HK-2 (cell line): ENCODE measurements around the gene MAML3.
A peak's percentile ranks its signal among the peaks of the same experiment; 100 is the strongest.

Experiments used
- DNase-seq: peaks from one replicate; pipeline ENCODE4 v3.0.0-alpha.2; 2018; ENCODE audit not compliant: unreplicated experiment

The MAML3 gene

GRCh38 chr4:140071806-140072205 is 82.2 kb downstream of the MAML3 start:
- no peak for DNase-seq

GRCh38 chr4:140070973-140071372 is 83.0 kb downstream of the MAML3 start:
- DNase-seq: no peak

- DNase-seq: no peak
Observed at GRCh38 chr4:140070366-140070765, 83.6 kb downstream of the MAML3 start.

GRCh38 chr4:140069066-140069465 is 84.9 kb downstream of the MAML3 start:
- no peak for DNase-seq

GRCh38 chr4:140068271-140068670 is 85.7 kb downstream of the MAML3 start:
- no peak for DNase-seq

- DNase-seq: no peak
Observed at GRCh38 chr4:140066031-140066930, 87.7 kb downstream of the MAML3 start.

GRCh38 chr4:140065393-140065792 is 88.6 kb downstream of the MAML3 start:
- DNase-seq: no peak

- no peak for DNase-seq
Observed at GRCh38 chr4:140061659-140062289, 92.2 kb downstream of the MAML3 start.

GRCh38 chr4:140061194-140061593 is 92.8 kb downstream of the MAML3 start:
- DNase-seq: no peak

- DNase-seq: no peak
Observed at GRCh38 chr4:140059159-140059558, 94.8 kb downstream of the MAML3 start.

GRCh38 chr4:140057701-140058100 is 96.3 kb downstream of the MAML3 start:
- DNase-seq: no peak

GRCh38 chr4:140056015-140056414 is 98.0 kb downstream of the MAML3 start:
- no peak for DNase-seq

- no peak for DNase-seq
Observed at GRCh38 chr4:140054861-140055260, 99.1 kb downstream of the MAML3 start.

- DNase-seq: no peak
Observed at GRCh38 chr4:140053185-140053584, 100.8 kb downstream of the MAML3 start.

GRCh38 chr4:140052050-140052449 is 101.9 kb downstream of the MAML3 start:
- peak; percentile 4 for DNase-seq

- peak; percentile 1 for DNase-seq
Observed at GRCh38 chr4:140049849-140050637, 103.9 kb downstream of the MAML3 start.

GRCh38 chr4:140049024-140049848 is 104.7 kb downstream of the MAML3 start:
- no peak for DNase-seq

GRCh38 chr4:140048419-140048995 is 105.5 kb downstream of the MAML3 start:
- no peak for DNase-seq

- DNase-seq: no peak
Observed at GRCh38 chr4:140047786-140048185, 106.2 kb downstream of the MAML3 start.

GRCh38 chr4:140047017-140047640 is 106.9 kb downstream of the MAML3 start:
- DNase-seq: no peak

GRCh38 chr4:140046543-140046942 is 107.4 kb downstream of the MAML3 start:
- DNase-seq: no peak
